ENCODE measurements around the gene VPS41. TPM values are rescaled to one million over a fixed set of nuclear protein-coding genes. Genes with fewer than 3 reads are reported as not detected.

The VPS41 gene
- total RNA-seq, 2 donors from 2014 or later, result 61.1 to 64.9 TPM

DNA sequence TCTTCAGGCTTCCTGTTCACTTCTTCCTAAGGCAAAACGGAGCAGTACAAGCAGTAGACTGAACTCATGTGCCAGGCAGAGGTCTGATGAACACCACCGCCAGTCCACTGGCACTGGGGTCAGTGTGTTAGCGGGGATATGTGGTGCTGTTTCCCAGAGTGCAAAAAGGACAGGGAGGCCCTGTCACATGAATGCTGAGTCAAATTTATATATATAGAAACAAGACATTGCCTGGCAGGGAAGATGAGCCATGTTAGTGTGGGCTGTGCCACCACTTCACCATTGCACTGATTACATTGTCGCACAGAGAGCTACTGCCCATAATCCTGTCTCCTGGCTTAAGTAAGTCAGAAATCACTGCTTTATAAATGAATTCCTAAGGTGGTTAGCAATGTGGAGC is 155.6 kb downstream of the VPS41 start:
- Mint-ChIP-seq H3K36me3 (ENCODE audit: insufficient read depth in 2 of 2) (peaks cover 4 to 6% of the 10 kb centered on the region in 2 donors), H3K4me3 (no peak overlapping the region), H3K9me3 (no peaks in the 10 kb centered on the region), H3K27ac (no peak overlapping the region), H3K27me3 (ENCODE audit: low read depth) (no peaks in the 10 kb centered on the region), H3K4me1 (ENCODE audit: low read depth) (no peaks in the 10 kb centered on the region)
- ATAC-seq (replicated peaks in 1 of 2) (no peak), DNase-seq (no peak)

DNA sequence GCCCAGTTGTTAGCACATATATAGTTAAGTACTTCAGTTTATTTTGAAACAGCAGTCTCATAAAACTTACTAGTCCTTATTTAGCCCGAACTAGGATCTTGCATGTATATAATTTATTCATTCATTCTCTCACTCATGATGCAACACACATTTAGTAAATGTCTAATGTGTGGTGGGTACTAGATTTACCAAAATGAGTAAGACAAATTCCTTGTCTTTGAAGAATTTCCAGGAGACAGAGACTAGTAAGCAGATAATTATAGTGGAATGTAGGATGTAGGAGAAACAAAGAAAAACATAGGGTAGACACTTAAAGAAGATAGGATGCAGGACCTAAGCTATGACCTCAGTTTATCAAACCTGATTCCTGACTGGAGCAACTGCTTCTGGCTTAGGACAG is 157.6 kb downstream of the VPS41 start:
- no peak overlapping the region for H3K27ac Mint-ChIP-seq
- no peaks in the 10 kb centered on the region for H3K27me3 Mint-ChIP-seq (ENCODE audit: low read depth)
- DNase-seq, result no peak
- H3K36me3 Mint-ChIP-seq (ENCODE audit: insufficient read depth in 2 of 2), result peaks cover 4 to 6% of the 10 kb centered on the region in 2 donors
- ATAC-seq (replicated peaks in 1 of 2), result no peak
- H3K4me1 Mint-ChIP-seq (ENCODE audit: low read depth), result peaks cover 5% of the 10 kb centered on the region
- no peak overlapping the region for H3K4me3 Mint-ChIP-seq
- H3K9me3 Mint-ChIP-seq, result no peaks in the 10 kb centered on the region

DNA sequence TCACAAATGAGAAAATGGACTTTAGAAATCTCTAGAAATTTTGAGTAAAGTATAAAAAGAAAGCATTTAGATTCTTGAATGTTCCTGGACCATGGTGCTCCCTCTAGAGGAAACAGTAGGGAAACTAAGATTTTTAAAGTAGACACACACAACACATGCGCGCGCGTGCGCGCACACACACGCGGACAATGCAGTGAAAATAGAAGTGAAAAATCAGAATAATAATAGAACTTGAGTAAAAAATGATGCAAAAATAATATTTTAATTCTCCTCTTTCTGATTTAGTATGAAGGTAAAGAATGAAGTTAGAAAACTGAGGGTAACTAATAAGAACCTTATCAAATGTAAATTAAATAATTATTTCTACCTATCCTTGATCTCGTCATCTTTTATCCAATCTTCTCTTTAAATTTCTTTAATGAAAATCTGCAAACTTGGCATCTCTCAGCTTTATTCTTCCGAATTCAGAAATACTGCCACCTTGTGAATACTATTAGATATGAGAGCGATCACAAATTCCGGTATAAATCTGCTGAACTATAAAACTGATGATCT is 160.9 kb downstream of the VPS41 start:
- Mint-ChIP-seq H3K4me3 (no peak overlapping the region), H3K4me1 (ENCODE audit: low read depth) (peaks cover 26% of the 10 kb centered on the region), H3K9me3 (no peaks in the 10 kb centered on the region), H3K27me3 (ENCODE audit: low read depth) (no peaks in the 10 kb centered on the region), H3K27ac (no peak overlapping the region), H3K36me3 (ENCODE audit: insufficient read depth in 2 of 2) (peaks cover 8 to 9% of the 10 kb centered on the region in 2 donors)
- ATAC-seq (replicated peaks in 1 of 2), result no peak
- peak in 1 of 2 donors; percentile 1 for DNase-seq

DNA sequence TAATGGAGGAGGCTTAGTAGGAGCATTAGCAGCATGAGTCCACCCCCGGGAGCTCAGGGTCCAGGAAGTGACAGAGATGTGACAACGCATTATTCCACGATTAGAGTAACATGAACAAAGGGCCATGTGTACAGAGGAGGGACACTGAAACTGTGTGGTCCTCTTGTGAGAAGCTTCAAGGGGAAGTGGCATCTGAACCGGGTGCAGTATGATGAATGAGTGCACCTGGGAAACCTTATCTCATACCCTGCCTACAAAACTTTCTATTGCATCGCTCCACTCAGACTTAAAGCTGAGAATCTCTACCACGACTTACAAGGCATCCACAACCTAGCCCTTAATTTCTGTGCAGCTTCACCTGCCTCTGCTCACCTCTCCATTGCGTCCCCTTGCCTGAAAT is 162.6 kb downstream of the VPS41 start:
- H3K27ac Mint-ChIP-seq, result no peak overlapping the region
- peaks cover 26% of the 10 kb centered on the region for H3K4me1 Mint-ChIP-seq (ENCODE audit: low read depth)
- peaks cover 4 to 7% of the 10 kb centered on the region in 2 donors for H3K36me3 Mint-ChIP-seq (ENCODE audit: insufficient read depth in 2 of 2)
- ATAC-seq (replicated peaks in 1 of 2) (peak; percentile 55 to 67), DNase-seq (no peak)
- H3K27me3 Mint-ChIP-seq (ENCODE audit: low read depth), result no peaks in the 10 kb centered on the region
- H3K9me3 Mint-ChIP-seq, result no peaks in the 10 kb centered on the region
- H3K4me3 Mint-ChIP-seq, result no peak overlapping the region

DNA sequence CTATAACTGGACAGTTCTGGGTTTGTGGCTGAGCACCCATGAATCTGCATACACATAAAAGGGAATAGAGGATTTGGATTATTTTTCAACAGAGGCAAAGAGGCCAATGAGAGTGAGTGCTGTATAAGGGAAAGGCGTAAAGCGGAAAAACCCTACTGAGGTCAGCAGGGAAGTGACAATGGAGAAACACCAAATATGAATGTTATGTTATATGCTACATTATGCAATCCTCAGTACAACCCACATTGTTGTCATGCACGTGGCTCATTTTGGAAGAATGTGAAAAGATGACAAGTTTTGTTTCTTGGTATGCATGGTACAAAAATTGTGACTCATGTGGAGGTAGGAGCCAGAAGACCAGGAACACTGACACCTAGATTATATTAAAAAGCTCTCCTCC is 164.2 kb downstream of the VPS41 start:
- H3K4me3 Mint-ChIP-seq, result no peak overlapping the region
- no peaks in the 10 kb centered on the region for H3K27me3 Mint-ChIP-seq (ENCODE audit: low read depth)
- DNase-seq, result peak; percentile 9 to 17
- ATAC-seq (replicated peaks in 1 of 2), result peak; percentile 82 to 84
- H3K27ac Mint-ChIP-seq, result no peak overlapping the region
- H3K9me3 Mint-ChIP-seq, result no peaks in the 10 kb centered on the region
- H3K36me3 Mint-ChIP-seq (ENCODE audit: insufficient read depth in 2 of 2), result peaks cover 6 to 13% of the 10 kb centered on the region in 2 donors
- H3K4me1 Mint-ChIP-seq (ENCODE audit: low read depth), result peaks cover 26% of the 10 kb centered on the region

DNA sequence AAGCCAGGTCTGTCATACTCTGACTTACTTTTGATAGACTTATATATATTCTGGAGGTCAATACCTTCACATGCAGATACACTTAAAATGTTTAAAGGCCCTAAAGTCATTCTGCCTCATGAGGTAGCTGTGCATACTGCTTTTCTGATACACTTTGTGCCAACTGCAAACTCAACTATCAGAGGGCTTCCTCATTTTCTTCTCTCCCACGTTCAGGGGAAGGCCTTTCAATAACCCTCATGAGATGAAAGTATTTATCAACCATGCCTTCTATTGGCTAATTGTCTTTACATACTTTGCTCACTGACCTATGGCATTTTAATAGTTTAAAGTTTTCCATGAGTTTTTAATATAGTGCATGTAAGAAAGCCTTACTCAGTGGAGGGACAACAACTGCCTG is 165.1 kb downstream of the VPS41 start:
- Mint-ChIP-seq H3K27ac (no peak overlapping the region), H3K36me3 (ENCODE audit: insufficient read depth in 2 of 2) (peaks cover 6 to 13% of the 10 kb centered on the region in 2 donors), H3K4me3 (no peak overlapping the region), H3K9me3 (no peaks in the 10 kb centered on the region), H3K27me3 (ENCODE audit: low read depth) (no peaks in the 10 kb centered on the region), H3K4me1 (ENCODE audit: low read depth) (peaks cover 26% of the 10 kb centered on the region)
- DNase-seq (no peak), ATAC-seq (replicated peaks in 1 of 2) (no peak)

DNA sequence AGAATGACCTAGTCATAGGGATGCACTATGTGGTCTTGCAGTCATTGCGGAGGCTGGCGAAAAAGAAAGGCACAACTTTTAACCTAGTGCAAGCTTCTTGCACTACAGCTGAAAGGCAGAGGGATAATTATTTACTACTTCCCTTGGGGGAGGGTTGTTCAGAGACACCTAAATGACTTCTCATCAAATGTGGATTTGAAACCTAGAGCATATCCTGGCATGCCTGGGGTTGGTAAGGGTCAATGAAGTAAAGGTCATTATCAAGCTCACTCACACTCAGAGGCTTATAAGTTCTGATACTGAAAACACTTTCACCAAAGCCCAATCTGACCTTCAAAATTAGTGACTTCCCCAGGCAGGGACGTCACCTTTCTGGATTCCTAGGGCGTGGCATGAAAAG is 168.9 kb downstream of the VPS41 start:
- H3K27ac Mint-ChIP-seq, result no peak overlapping the region
- no peak for ATAC-seq (replicated peaks in 1 of 2)
- no peak for DNase-seq
- H3K9me3 Mint-ChIP-seq, result no peaks in the 10 kb centered on the region
- no peaks in the 10 kb centered on the region for H3K27me3 Mint-ChIP-seq (ENCODE audit: low read depth)
- peaks cover 3 to 10% of the 10 kb centered on the region in 2 donors for H3K36me3 Mint-ChIP-seq (ENCODE audit: insufficient read depth in 2 of 2)
- H3K4me1 Mint-ChIP-seq (ENCODE audit: low read depth), result peaks cover 7% of the 10 kb centered on the region
- no peak overlapping the region for H3K4me3 Mint-ChIP-seq

DNA sequence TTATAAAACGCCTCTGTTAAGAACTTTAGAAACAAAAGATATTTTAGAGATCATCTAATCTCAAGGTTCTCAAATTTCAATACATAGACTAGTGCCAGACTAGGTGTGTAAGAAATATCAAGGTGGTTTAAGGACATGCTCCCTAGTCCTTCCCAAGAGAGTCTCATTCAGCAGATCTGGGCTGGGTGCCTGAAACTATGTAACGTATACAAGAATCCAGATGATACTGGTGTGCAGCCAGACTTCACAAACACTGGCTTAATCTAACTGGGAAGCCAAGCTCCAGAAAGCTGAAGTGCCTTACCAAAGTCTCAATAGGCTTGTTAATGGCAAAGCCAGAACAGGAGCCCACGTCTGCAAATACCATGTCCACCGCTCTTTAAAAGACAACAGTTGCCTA is 172.9 kb downstream of the VPS41 start:
- no peak for ATAC-seq (replicated peaks in 1 of 2)
- Mint-ChIP-seq H3K4me3 (no peak overlapping the region), H3K27me3 (ENCODE audit: low read depth) (no peaks in the 10 kb centered on the region), H3K4me1 (ENCODE audit: low read depth) (no peaks in the 10 kb centered on the region), H3K9me3 (no peaks in the 10 kb centered on the region), H3K36me3 (ENCODE audit: insufficient read depth in 2 of 2) (peaks cover 3 to 9% of the 10 kb centered on the region in 2 donors), H3K27ac (no peak overlapping the region)
- DNase-seq, result no peak

DNA sequence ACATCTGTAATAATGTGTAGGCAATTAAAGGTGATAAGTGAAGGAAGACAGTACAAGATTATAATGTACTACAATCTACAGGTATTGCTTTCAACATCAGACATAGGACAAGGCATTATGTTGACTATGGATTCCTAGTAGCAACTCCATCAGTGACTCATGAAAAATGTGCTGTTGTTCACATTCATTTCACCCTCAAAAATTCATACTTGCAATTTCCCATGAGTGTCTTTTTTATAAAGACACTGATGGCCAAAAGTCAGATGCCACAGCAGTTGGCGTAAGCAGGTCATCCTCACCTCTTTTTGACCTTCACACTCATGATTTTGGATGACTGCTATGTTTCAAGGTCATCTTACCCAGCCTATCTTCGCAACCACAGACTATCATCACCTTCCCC is 177.8 kb downstream of the VPS41 start:
- no peak overlapping the region for H3K4me3 Mint-ChIP-seq
- H3K36me3 Mint-ChIP-seq (ENCODE audit: insufficient read depth in 2 of 2), result peaks cover 0 to 3% of the 10 kb centered on the region in 2 donors
- H3K9me3 Mint-ChIP-seq, result no peaks in the 10 kb centered on the region
- H3K27ac Mint-ChIP-seq, result no peak overlapping the region
- no peak for ATAC-seq (replicated peaks in 1 of 2)
- H3K4me1 Mint-ChIP-seq (ENCODE audit: low read depth), result no peaks in the 10 kb centered on the region
- no peak for DNase-seq
- H3K27me3 Mint-ChIP-seq (ENCODE audit: low read depth), result no peaks in the 10 kb centered on the region

DNA sequence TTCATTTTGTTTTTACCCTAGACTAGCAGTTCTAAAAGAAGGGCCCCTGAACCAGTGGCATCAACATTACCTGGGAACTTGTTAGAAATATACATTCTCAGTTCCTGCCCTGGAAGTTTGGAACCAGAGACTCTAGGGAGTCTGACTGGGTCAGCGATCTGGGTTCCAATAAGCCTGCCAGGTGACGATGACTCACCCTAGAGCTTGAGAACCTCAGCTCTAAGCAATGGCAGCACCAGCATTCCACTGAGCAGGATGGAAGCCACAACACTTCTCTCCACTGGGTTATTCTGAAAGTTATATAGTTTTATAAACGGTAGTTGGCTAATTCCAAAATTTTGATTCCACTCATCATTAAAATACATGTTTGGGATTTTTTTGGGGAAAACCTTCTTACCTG is 180.8 kb downstream of the VPS41 start:
- DNase-seq, result no peak
- Mint-ChIP-seq H3K4me1 (ENCODE audit: low read depth) (no peaks in the 10 kb centered on the region), H3K4me3 (no peak overlapping the region), H3K27me3 (ENCODE audit: low read depth) (no peaks in the 10 kb centered on the region), H3K9me3 (no peaks in the 10 kb centered on the region), H3K27ac (no peak overlapping the region), H3K36me3 (ENCODE audit: insufficient read depth in 2 of 2) (peaks cover 0 to 4% of the 10 kb centered on the region in 2 donors)
- ATAC-seq (replicated peaks in 1 of 2), result no peak

DNA sequence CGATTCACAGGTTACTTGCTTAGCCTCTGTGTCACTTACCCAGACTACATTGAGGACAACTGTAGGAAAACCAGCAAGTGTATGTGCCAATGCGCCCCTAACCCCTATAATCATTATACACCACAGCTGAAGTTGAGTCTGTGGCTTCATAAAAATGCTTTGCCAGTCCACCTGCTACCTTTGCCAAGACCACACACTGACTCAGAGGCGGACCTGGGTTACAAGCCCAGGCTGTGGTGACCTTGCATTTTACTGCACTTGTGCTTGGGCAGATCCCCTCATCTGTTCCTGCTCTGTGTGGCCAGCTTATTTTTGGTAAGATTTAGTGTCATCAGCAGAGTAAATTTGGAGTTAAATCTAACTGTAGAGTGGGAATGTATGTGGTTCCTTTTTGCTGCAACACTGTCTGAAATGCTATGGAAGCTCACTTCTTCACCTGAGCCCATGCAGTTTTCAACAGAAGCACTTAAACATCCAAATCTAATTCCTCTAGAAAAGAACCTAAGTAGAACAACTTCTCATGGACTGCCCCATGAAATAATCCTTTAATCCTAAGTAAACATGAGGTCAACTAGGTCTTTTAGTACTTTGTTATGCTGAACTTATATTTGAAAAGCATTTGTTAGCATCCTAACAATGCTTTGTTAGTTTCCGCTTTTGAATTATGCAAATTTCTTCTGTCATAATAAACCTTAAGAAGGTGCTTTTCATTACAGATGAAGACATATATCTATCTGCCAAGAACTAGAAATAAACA is 181.6 kb downstream of the VPS41 start:
- Mint-ChIP-seq H3K4me1 (ENCODE audit: low read depth) (no peaks in the 10 kb centered on the region), H3K9me3 (no peaks in the 10 kb centered on the region), H3K4me3 (no peak overlapping the region), H3K27me3 (ENCODE audit: low read depth) (no peaks in the 10 kb centered on the region), H3K27ac (no peak overlapping the region), H3K36me3 (ENCODE audit: insufficient read depth in 2 of 2) (peaks cover 0 to 4% of the 10 kb centered on the region in 2 donors)
- ATAC-seq (replicated peaks in 1 of 2) (no peak), DNase-seq (no peak)

DNA sequence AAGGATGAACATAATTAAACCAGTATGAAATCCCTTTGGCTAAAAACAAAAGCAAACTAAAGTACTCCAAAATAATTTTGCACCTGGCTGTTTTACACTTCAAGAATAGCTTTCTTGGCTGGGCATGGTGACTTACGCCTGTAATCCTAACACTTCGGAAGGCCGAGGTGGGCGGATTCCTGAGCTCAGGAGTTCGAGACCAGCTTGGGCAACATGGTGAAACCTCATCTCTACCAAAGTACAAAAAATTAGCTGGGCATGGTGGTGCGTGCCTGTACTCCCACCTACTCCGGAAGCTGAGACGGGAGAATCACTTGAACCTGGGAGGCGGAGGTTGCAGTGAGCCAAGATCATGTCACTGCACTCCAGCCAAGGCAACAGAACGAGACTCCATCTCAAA is 185.7 kb downstream of the VPS41 start:
- DNase-seq, result no peak

DNA sequence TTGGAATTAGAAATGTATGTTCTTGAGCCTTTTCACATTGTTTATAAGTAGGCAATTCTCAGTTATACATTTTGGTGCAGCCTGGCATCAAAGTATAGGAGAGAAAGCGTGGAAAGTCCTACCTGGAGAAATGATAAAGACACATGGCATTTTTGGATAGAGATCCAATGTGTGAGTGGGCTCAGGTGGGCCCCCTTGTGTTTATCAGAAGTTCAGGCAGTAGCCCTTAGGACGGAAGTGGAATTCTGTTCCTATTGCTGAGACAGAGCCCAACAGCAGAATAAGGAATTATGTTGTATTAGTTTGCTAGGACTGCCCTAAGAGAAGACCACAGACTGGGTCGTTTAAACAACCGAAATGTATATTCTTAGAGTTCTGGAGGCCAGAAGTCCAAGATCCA is 192.6 kb downstream of the VPS41 start:
- Mint-ChIP-seq H3K27me3 (ENCODE audit: low read depth) (peaks cover 4% of the 10 kb centered on the region), H3K9me3 (peaks cover 10 to 14% of the 10 kb centered on the region in 2 donors), H3K36me3 (ENCODE audit: insufficient read depth in 2 of 2) (peaks cover 7 to 12% of the 10 kb centered on the region in 2 donors), H3K27ac (no peak overlapping the region), H3K4me3 (no peak overlapping the region), H3K4me1 (ENCODE audit: low read depth) (no peaks in the 10 kb centered on the region)
- DNase-seq (no peak), ATAC-seq (replicated peaks in 1 of 2) (no peak)

More for the DNA sequence above, 185.7 kb downstream of the VPS41 start:
- no peak for ATAC-seq (replicated peaks in 1 of 2)
- Mint-ChIP-seq H3K36me3 (ENCODE audit: insufficient read depth in 2 of 2) (peaks cover 2 to 12% of the 10 kb centered on the region in 2 donors), H3K27me3 (ENCODE audit: low read depth) (no peaks in the 10 kb centered on the region), H3K4me1 (ENCODE audit: low read depth) (no peaks in the 10 kb centered on the region), H3K27ac (no peak overlapping the region), H3K4me3 (no peak overlapping the region), H3K9me3 (peaks cover 2 to 4% of the 10 kb centered on the region in 2 donors)

DNA sequence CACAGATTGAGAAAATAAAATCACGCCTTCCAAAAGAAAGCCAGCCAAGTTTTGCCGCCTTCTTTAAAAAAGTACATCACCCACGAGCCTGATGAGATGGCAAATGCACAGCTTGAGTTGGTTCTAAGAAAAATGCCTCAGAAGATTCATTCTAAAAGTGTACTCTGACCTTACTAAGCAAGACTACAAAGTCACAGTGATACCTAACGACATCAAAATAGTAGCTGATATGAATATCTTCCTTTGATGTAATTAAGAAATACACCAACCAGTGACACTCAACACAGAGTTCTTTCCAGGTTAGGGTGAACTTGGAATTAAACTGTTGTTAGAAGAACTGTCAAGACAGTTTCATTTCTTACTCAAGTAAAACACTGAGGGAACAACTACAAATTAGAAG is 199.9 kb downstream of the VPS41 start:
- H3K27me3 Mint-ChIP-seq (ENCODE audit: low read depth), result peaks cover 33% of the 10 kb centered on the region
- H3K27ac Mint-ChIP-seq, result peak overlapping the region; percentile 22
- peak overlapping the region in 1 of 2 donors; percentile 20 for H3K4me3 Mint-ChIP-seq
- H3K9me3 Mint-ChIP-seq, result peaks cover 0 to under 1% of the 10 kb centered on the region in 2 donors
- no peaks in the 10 kb centered on the region for H3K36me3 Mint-ChIP-seq (ENCODE audit: insufficient read depth in 2 of 2)
- no peak for DNase-seq
- peak; percentile 58 to 89 for ATAC-seq (replicated peaks in 1 of 2)
- H3K4me1 Mint-ChIP-seq (ENCODE audit: low read depth), result peaks cover 7% of the 10 kb centered on the region
